ENCODE results near the gene CYP2A13.
"Not testable (repeated sequence)": the region's sequence is repeated elsewhere in the genome, so short reads cannot be mapped to it uniquely, and the experiment has no call there.

Gene CYP2A13

GRCh38 chr19:41116261-41116660 is 28.0 kb downstream of the CYP2A13 start:
- in situ Hi-C loops (cut with MboI; ENCODE audit: low pct_unique_long_range_greater_than_20kb, low sequenced_read_pairs, unreplicated experiment): no loop called here

GRCh38 chr19:41120929-41121911 is 33.0 kb downstream of the CYP2A13 start:
- in situ Hi-C loops (cut with MboI; ENCODE audit: low pct_unique_long_range_greater_than_20kb, low sequenced_read_pairs, unreplicated experiment); DNase-seq (ENCODE audit: low spot score): not testable (repeated sequence)

More at GRCh38 chr19:41116261-41116660, 28.0 kb downstream of the CYP2A13 start:
- TF ChIP-seq, protein P1, sequence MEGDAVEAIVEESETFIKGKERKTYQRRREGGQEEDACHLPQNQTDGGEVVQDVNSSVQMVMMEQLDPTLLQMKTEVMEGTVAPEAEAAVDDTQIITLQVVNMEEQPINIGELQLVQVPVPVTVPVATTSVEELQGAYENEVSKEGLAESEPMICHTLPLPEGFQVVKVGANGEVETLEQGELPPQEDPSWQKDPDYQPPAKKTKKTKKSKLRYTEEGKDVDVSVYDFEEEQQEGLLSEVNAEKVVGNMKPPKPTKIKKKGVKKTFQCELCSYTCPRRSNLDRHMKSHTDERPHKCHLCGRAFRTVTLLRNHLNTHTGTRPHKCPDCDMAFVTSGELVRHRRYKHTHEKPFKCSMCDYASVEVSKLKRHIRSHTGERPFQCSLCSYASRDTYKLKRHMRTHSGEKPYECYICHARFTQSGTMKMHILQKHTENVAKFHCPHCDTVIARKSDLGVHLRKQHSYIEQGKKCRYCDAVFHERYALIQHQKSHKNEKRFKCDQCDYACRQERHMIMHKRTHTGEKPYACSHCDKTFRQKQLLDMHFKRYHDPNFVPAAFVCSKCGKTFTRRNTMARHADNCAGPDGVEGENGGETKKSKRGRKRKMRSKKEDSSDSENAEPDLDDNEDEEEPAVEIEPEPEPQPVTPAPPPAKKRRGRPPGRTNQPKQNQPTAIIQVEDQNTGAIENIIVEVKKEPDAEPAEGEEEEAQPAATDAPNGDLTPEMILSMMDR (IDR thresholded peaks at IDR 0.05; ENCODE audit: extremely low read depth, insufficient read depth, missing control alignments): no peak
- no peak for DNase-seq (ENCODE audit: low spot score)

DNA sequence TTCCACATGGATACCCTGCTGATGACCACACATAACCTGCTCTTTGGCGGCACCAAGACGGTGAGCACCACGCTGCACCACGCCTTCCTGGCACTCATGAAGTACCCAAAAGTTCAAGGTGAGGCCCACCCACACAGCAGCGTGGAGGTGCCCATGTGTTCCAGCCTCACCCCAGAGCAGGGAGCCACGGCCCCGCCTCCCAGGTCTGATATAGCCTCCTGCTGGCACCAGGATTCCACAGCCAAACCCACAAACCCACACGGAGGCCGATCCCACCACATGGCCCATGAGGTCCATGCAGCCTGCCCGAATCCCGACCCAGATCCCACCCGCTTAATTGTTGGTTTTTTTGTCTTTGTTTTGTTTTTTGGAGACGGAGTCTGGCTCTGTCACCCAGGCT is 34.6 kb downstream of the CYP2A13 start:
- in situ Hi-C loops (cut with MboI; ENCODE audit: low pct_unique_long_range_greater_than_20kb, low sequenced_read_pairs, unreplicated experiment): not testable (repeated sequence)

GRCh38 chr19:41123716-41124294 is 35.6 kb downstream of the CYP2A13 start:
- TF ChIP-seq, protein P1 (IDR thresholded peaks at IDR 0.05; ENCODE audit: extremely low read depth, insufficient read depth, missing control alignments): no peak
- in situ Hi-C loops (cut with MboI; ENCODE audit: low pct_unique_long_range_greater_than_20kb, low sequenced_read_pairs, unreplicated experiment): no loop called here
- no peak for DNase-seq (ENCODE audit: low spot score)

More for the DNA sequence above, 34.6 kb downstream of the CYP2A13 start:
- DNase-seq (ENCODE audit: low spot score): not testable (repeated sequence)

DNA sequence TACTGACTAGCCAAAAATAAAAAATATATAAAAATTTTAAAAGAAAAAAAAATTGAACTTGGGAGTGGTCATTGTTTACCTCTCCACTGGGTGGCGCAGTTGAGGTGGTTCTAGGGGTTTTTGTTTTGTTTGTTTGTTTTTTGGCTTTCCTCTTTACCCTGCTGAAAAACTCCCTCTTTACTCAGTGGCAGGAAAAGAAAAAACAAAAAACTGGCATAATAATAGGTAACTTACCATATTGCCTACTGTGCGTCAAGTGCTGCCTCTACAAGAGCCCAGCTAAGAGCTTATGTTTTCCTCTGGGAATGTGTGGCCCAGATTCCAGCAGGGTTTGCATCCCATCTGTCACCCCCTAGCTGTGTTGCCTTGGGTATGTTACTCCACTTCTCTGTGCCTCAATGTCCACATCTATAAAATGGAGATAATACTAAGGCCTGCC is 38.5 kb downstream of the CYP2A13 start:
- DNase-seq (ENCODE audit: low spot score): not testable (repeated sequence)
- in situ Hi-C loops (cut with MboI; ENCODE audit: low pct_unique_long_range_greater_than_20kb, low sequenced_read_pairs, unreplicated experiment): loop anchor here (25.0 kb wide), 1 partner anchor 464 kb away; no protein-coding TSS in a partner anchor
- TF ChIP-seq, protein P1 (IDR thresholded peaks at IDR 0.05; ENCODE audit: extremely low read depth, insufficient read depth, missing control alignments): peak; percentile 49

DNA sequence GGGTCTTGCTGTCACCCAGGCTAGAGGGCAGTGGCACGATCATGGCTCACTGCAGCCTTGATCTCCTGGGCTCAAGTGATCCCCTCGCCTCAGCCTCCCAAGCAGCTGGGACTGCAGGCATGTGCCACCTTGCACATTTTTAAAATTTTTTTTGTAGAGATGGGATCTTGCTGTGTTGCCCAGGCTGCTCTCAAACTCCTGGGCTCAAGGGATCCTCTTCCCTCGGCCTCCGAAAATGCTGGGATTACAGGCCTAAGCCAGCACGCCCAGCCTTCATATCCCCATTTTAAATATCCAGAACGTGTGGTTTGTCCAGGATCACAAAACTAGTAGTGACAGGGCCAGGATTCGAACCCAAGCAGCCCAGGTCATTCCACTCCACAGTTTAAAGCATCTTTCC is 39.1 kb downstream of the CYP2A13 start:
- in situ Hi-C loops (cut with MboI; ENCODE audit: low pct_unique_long_range_greater_than_20kb, low sequenced_read_pairs, unreplicated experiment): loop anchor here (25.0 kb wide), 1 partner anchor 465 kb away; no protein-coding TSS in a partner anchor
- DNase-seq (ENCODE audit: low spot score): not testable (repeated sequence)

DNA sequence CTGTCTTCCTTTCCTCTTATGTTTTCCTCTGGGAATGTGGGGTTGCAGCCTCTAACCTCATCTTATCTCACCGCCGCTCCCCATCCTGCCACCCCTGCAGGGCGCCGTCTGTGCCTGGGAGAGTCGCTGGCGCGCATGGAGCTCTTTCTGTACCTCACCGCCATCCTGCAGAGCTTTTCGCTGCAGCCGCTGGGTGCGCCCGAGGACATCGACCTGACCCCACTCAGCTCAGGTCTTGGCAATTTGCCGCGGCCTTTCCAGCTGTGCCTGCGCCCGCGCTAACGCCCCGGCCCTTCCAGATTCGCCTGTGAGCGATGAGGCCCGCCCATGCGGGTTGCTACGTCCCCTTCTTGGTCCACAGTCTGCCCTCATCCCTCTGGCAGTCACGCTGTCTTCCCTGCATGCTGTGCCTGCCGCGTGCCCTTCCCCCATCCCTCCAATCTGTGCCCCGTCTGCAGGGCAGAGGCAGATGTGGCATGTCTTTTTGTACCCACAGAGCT is 39.6 kb downstream of the CYP2A13 start:
- TF ChIP-seq, protein P1 (IDR thresholded peaks at IDR 0.05; ENCODE audit: extremely low read depth, insufficient read depth, missing control alignments): peak; percentile 35
- in situ Hi-C loops (cut with MboI; ENCODE audit: low pct_unique_long_range_greater_than_20kb, low sequenced_read_pairs, unreplicated experiment): loop anchor here (25.0 kb wide), 1 partner anchor 466 kb away; no protein-coding TSS in a partner anchor
- not testable (repeated sequence) for DNase-seq (ENCODE audit: low spot score)

DNA sequence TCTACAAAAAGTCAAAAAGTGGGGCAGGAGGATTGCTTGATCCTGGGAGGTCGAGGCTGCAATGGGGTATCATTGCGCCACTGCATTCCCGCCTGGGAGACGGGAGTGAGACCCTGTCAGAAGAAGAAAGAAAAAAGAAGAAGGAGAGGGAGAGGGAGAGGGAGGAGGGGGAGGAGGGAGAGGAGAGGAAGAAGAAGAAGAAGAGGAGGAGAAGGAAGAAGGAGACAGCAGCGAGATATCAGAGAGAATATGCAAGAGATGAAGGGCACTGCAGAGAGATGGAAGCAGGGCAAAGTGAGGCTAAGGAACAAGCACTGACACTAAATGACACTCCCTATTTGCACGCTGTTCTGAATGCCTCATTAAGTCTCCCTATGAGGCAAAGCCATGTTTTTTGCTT is 40.4 kb downstream of the CYP2A13 start:
- in situ Hi-C loops (cut with MboI; ENCODE audit: low pct_unique_long_range_greater_than_20kb, low sequenced_read_pairs, unreplicated experiment): loop anchor here (25.0 kb wide), 1 partner anchor 466 kb away; no protein-coding TSS in a partner anchor

More for the DNA sequence above, 40.4 kb downstream of the CYP2A13 start:
- DNase-seq (ENCODE audit: low spot score): no peak
- TF ChIP-seq, protein P1 (IDR thresholded peaks at IDR 0.05; ENCODE audit: extremely low read depth, insufficient read depth, missing control alignments): no peak
